SK-MEL-5 (cell line): Measurements from ENCODE around the gene MLC1. TPM values are rescaled to one million over a fixed set of nuclear protein-coding genes. Genes with fewer than 3 reads are reported as not detected.

Experiments used
- DNase-seq: peaks from one replicate; pipeline ENCODE4 v3.0.0-alpha.2; 2016; ENCODE audit warnings: low read depth, low spot score
- in situ Hi-C: cut with HindIII; loops from 2 replicates; pipeline ENCODE4 v1.10.0; 2016; ENCODE audit warnings: low sequenced_read_pairs, high pct_unique_total_duplicates, low pct_unique_long_range_greater_than_20kb
- total RNA-seq: library from RNA; depleted of rRNA; stranded (reverse); fragments of >200 nt; shearing (Covaris generic); gene quantifications from 2 replicates; pipeline ENCODE4 v1.2.3, GENCODE V29; 2014

Gene MLC1
- total RNA-seq, 1 experiment from 2014 or later = not detected

DNA sequence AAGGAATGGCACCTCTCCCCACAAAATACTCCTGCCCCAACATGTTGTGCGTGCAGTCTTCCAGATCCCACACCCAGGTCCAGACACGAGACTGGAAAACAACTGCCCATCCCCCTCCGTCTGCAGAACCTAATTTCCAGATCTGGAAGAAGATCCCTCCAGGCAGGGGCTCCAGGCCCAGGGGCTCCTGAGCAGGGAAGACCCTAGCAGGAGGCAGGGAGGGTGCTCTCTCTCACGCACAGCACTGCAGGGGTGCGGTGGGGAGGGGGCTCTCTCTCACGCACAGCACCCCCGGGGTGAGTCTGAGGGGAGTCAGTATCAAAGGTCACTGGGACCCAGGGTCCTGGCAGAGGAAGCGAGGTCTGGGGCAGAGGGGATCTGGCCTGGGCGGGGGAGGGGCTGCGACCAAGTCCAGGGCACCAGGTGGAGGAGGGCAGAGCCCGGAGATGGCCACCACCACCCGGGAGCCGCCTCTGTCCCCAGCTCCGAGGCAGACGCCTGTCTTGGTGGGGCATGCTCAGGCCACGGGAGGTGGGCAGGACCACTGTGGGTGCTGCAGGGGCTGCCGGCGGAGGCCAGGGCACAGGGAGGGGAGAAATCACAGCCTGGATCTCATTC lies 1.7 kb downstream of the MLC1 start:
- in situ Hi-C loops = no loop called here
- no peak for DNase-seq

DNA sequence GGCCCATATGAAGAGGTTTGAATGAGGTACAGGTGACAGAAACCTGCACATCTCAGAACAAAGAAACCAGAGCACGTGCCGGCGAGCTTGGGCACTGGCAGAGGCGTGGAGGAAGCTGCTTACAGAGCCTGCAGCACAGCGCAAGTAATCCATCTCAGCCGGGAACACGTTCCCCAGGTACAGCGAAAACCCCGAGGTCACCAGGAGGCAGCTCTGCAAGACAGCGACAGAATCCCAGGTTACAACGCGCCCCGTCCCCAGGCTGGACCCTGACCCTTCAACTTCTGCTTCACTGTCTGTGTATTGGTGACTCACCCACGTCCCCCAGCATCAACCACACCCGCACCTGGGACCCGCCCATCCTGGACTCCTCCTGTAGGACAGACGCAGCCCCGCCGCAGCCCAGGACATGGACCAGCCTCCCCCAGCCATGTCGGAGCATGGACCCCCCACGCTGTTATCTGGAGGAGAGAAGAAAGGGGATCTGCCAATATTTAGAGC lies 2.2 kb downstream of the MLC1 start:
- in situ Hi-C loops = no loop called here
- DNase-seq = no peak

DNA sequence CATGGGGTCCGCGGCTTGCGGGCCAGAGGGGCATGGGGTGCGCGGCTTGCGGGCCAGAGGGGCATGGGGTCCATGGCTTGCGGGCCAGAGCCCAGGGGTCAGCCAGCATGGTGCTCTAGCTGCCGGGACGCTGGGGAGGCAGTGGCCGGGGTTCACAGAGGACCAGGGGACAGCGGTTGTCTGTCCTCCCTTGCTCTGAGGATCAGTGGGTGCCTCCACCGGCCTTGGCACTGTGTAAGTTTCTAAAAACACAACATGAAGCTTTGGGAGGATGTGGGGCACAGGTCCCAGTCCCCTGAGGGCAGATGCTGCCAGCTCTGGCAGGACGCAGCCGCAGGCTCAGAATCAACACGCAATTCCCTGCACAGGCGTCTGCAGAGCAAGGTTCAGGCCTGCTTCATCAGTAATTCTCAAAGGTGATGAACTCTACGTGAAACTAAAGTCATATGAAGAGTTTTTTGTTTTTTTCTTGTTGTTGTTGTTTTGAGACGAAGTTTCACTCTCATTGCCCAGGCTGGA lies 3.0 kb downstream of the MLC1 start:
- in situ Hi-C loops = no loop called here
- no peak for DNase-seq

DNA sequence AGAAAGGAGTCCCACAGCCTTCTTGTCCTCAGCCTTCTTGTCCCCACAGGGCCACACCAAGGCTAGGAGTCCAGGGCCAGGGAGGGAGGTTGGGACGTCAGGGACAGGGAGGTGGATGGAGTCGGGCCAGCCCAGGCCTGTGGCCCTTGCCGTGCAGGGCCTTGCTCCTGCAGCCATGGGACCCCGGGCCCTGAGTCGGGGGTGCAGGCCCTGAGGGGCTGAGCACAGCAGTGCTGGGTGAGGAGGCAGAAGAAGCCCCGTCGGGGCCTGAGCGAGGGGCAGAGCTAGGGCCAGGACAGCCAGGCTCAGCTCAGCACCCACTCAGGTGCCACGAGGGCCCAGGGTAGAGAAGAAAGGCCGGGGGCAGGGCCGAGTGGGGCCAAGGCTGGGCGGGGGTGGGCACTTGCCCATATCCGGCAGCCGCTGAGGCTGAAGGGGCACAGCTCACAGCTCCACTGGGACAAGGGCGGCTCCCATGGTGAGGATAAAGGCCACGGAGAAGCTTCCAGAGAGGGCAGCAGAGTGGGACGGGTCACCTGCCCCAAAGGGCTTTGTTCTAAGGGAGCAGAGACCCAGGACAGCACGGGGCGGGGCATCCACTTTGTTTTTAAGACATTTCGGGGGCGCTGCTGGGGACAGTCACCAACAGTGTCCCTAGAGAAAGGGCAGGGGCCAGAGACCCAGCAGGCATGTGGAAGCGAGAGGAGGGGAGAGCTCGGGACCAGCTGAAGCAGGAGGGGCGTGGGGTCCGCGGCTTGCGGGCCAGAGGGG lies 3.6 kb downstream of the MLC1 start:
- in situ Hi-C loops = no loop called here
- DNase-seq = no peak

DNA sequence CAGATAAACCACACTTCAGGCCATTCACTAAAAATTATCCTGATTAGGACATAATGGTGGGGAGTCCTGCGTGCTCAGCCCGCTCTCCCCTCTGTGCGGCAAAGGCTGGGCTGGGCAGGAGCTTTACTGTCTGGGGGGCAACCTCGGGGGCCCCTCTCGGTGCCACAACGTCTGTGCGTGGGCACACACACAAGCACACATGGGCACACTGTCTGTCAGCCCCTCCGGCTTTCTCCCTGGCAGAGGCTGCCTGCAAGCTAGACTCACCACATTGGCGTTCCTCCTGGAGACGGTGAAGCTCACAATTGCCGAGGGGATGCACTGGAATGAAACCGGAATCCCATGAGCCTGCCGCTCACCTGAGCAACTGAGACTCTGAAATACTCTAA lies 5.2 kb downstream of the MLC1 start:
- DNase-seq = no peak
- in situ Hi-C loops = no loop called here

DNA sequence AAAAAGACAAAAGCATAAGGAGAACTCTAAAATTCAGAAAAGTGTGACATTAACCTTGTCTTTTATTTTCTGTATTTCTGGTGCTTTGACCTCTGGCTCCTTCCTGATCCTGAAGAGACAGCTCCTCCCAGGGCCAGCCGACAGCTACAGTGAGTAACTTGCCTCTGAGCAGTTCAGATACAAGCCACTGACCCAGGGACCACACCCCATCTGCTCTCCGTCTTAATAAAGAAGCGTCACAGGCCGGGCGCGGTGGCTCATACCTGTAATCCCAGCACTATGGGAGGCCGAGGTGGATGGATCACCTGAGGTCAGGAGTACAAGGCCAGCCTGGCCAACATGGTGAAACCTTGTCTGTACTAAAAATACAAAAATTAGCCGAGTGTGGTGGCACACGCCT lies 6.5 kb downstream of the MLC1 start:
- in situ Hi-C loops = no loop called here
- DNase-seq = no peak

DNA sequence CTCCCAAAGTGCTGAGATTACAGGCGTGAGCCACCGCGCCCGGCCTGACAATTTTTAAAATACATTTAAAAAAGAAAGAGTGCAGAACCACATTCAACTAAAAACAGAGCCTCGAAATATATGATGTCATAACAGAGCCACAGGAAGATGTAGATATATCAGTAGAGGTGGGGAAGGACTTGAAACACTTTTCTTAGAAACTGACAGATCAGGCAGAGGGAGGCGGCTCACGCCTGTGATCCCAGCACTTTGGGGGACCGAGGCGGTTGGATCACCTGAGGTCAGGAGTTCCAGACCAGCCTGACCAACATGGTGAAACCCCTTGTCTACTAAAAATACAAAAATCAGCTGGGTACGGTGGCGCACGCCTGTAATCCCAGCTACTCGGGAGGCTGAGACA lies 7.0 kb downstream of the MLC1 start:
- in situ Hi-C loops = no loop called here
- no peak for DNase-seq

DNA sequence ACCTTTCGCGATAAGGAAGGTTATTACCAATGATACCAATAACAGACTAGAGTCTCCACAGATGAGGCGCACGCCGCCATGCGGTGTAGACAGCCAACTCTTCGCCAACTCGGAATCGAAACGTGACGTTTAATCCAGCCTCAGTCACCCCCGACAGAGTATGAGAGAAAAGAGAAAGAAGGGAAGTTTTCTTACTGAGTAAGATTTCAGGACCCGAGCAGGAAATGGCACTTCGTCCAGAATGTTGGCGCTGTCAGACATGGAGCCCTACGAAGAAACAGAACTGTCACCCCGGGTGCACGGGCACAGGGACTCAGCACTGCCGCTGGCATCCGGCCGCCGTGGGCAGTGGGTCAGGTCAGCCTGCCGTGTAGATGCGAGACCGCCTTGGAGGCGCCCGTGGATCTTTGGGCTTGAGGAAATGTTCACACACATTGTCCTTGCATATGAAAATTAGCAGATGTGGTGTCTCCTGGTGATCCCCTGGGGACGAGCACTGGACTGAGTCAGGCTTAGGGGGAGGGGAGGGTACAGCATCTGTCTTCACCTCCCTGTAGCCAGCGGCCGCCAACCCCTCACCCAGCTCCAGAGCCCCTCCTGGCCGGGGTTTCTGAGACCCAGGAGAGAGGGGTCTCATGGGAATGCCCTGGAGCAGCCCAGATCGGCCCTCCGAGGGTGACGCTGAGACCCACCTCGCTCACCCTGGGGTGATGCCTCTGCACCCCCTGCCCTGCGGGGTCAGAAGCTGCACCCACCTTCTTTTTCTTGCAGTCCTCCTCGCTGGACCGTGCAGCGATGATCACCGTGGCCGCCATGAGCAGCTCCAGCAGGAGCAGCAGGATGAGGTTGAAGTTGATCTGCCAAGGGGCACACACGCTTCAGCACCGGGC lies 8.3 kb downstream of the MLC1 start:
- in situ Hi-C loops = no loop called here
- no peak for DNase-seq

DNA sequence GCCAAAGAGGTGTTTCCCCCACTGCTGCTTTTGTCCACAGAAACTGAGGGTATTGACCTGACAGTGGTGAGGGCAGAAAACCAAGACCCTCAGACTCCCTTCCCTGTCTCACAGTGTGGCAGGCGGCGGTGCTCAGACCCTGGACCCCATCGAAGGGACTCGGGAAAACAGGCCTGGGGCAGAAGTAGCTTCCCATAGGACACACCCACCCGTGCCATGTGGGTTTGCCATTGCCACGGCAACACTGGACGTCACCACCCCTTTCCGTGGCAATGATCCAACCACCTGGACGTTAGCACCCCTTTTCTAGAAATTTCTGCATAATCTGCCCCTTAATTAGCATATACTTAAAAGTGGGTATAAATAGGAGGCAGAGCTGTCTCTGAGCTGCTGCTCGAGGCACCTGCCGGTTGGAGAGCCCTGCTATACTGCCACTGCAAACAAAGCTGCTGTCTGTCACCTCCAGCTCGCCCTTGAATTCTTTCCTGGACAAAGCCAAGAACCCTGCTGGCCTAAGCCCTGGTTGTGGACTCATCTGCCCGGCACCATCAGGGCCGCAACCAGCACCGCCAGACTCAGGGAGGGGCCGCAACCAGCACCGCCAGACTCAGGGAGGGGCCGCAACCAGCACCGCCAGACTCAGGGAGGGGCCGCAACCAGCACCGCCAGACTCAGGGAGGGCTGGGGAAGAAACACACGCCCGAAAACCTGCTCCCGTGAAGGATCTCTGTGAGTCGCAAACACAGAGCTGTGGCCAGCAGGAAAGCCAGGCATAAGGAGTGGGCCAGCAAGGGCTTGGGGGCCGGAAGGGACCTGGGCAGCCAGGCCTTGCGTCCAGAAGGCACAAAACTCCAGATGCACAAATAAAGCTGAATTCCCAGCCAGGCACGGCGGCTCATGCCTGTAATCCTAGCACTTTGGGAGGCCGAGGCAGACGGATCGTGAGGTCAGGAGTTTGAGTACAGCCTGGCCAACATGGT lies 10.4 kb downstream of the MLC1 start:
- DNase-seq = no peak
- in situ Hi-C loops = no loop called here

DNA sequence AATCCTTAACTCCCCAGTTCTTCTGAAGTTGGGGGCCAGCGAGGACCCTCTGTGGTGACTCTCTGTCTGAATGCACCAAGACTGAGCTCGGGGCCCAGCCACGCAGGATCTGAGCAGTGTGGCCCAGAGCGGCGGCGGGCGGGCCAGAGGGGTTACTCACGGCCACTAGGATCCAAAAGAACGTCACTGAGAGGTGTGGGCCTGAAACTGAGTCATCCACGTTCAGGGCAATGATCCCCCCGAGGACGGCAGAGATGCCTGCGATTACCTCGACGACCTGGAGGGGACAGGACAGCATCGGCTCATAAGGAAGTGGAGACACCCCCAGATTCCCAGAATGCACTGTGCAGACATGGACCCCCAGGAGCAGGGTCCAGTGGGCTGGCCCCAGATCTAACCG lies 11.2 kb downstream of the MLC1 start:
- DNase-seq = no peak

DNA sequence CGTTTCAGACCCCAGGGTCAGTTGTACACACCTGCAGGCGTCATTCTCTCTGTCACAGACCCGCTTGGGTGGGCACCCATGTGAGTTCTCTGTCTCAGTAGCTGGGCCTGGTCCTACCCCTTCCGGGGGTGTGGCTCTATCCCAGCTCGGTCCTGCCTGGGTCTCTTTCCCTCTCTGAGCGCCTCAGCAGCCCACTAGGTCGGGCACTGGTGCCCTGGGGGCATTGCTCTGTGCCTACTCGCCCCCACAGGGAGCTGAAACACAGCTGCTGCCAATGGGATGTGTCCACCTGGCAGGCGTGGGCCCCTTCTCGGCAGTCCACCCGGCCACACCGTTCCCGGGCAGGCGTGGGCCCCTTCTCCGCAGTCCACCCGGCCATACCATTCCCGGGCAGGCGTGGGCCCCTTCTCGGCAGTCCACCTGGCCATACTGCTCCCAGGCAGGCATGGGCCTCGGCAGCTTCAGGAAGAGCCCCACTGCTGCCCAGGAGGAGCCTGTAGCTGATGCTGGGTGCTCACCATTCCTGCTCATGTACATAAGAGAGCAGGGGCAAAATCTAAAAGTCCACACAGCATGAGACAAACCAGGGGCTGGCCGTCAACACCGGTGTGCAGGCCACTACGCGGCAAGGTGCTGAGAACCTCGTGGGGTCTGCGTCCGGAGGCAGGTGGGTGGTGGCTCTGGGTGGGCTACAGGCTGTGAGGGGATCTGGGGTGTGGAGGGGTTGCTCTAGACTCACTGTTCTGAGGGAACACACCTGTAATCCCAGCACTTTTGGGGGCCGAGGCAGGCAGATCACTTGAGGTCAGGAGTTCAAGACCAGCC lies 12.3 kb downstream of the MLC1 start:
- in situ Hi-C loops = no loop called here
- no peak for DNase-seq

More for the DNA sequence above, 11.2 kb downstream of the MLC1 start:
- in situ Hi-C loops = no loop called here

DNA sequence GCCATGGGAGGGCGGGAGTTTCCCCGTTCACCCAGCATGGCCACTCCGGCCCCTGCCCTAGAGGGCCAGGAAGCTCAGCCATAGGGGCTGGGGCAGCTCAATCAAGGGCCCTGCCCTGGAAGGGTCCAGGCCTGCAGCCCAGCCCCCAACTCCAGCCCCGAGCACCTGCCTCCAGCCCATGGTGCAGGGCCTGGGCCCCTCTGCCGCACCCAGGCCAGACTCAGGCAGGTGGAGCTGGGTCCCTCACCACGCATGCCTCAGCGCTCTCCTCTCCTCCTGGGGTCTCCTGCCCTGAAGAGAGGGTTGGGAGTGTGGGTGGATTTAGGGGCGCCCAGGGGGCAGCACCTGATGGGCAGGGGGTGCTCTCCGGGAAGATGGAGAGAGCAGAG lies 13.1 kb downstream of the MLC1 start:
- no peak for DNase-seq
- in situ Hi-C loops = no loop called here

DNA sequence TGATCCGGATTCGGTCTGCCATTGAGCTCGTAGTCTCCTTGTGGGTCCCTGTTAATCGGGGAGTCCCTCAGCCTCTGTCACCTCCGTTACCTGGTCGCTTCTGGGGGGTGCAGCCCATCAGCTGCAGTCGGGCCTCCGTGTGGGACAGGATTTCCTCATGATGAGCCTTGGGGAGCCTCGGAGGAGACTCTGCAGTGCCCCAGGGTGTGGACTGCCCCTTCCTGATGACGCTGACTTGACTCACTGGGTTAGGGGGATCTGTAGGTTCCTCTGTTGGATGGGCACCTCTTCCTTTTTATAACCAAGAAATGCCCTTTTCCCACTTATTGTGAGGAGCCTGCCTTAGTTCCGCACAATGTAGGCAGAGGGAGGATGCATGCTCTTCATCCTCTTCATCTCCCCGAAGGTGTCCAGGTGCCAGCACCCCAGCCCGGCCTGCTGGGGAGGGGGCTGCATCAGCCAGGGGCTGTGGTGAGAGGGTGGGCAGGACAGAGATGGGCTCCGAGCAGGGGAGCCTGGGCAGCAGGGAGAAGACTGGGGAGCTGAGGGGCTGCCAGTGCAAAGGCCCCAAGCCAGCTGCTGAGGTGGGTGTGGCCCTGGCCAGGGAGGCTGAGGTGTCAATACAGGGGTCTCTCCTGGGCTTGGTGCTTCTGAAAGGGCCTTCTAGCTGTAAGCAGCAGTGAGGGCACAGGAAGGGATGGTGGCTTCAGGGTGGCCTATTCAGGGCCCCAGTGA lies 13.6 kb downstream of the MLC1 start:
- no peak for DNase-seq
- in situ Hi-C loops = no loop called here

DNA sequence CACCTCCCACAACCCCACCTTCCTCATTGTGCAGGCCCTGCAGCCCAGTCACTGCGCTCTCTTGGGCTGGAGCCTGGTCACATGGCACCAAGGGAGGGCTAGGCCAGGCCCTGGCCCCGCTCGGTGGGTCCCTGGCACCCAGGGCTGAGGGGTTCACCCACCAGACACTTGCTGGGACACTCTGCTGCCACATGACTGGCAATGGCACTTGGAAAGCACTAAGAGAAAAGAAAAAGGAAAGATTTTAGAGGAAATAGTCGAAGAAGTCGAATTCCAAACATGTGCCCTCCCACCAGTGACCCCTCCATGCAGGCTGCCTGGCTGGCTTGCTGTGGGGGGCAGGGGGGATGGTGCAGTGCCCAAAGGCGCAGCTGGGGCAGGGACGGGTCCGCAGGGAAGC lies 14.9 kb downstream of the MLC1 start:
- DNase-seq = no peak
- in situ Hi-C loops = no loop called here

DNA sequence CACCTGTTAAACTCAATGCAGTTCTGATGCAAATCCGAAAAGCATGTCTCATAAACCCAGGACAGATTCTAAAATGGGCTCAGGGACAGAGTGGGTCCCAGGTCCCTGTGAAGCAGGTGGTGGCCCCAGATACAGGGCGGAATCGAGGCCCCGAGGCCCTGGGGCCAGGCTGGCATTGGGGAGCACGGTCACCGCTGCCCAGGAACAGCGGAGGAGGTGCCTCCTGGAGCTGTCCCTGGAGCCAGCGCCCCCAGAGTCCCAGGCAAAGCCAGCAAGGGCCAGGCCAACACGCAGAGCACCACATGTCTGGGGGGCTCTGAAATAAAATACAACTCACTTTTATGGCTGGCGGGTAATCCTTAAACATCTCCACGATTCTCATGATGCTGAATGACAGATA lies 17.1 kb downstream of the MLC1 start:
- in situ Hi-C loops = no loop called here
- DNase-seq = no peak

DNA sequence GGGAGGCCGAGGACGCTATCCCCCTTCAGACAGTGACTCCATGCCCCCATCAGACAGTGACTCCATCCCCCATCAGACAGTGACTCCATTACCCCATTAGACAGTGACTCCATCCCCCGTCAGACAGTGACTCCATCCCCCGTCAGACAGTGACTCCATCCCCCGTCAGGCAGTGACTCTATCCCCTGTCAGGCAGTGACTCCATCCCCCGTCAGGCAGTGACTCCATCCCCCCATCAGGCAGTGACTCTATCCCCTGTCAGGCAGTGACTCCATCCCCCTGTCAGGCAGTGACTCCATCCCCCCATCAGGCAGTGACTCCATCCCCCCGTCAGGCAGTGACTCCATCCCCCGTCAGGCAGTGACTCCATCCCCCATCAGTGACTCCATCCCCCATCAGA lies 18.0 kb downstream of the MLC1 start:
- no peak for DNase-seq
- in situ Hi-C loops = no loop called here
